Measurements from ENCODE around the gene PDCD2. TPM values are rescaled to one million over a fixed set of nuclear protein-coding genes. Genes with fewer than 3 reads are reported as not detected.

The PDCD2 gene
- total and polyA plus RNA-seq, 2 experiments from 2014 or later = 65.2 to 77.8 TPM

- no peak overlapping the region for H2AFZ ChIP-seq
- no peaks in the 10 kb centered on the region for H3K9me3 ChIP-seq (ENCODE audit: low read depth)
- DNase-seq (ENCODE audit: low spot score) = no peak
- peaks cover 4% of the 10 kb centered on the region for H3K4me1 ChIP-seq (ENCODE audit: insufficient read depth)
- H3K4me2 ChIP-seq = no peak overlapping the region
- TF ChIP-seq EZH2 (IDR thresholded peaks at IDR 0.05; ENCODE audit: borderline replicate concordance) (no peak), CTCF (IDR thresholded peaks at IDR 0.05; ENCODE audit: poor library complexity) (no peak), EZH2phosphoT487 (IDR thresholded peaks at IDR 0.05; ENCODE audit: low read depth, severe bottlenecking, unreplicated experiment) (no peak)
- WGBS (ENCODE audit: low lambda C conversion rate, missing lambda C conversion rate) = 94% methylated on average over 4 of the region's 4 CpGs
- no peaks in the 10 kb centered on the region for H3K36me3 ChIP-seq (replicated peaks; ENCODE audit: insufficient read depth, low read depth)
- H3K4me3 ChIP-seq = no peak overlapping the region
- H3K27me3 ChIP-seq = no peaks in the 10 kb centered on the region
- H3K79me2 ChIP-seq = peaks cover 36% of the 10 kb centered on the region
- no peaks in the 10 kb centered on the region for H3K9me2 ChIP-seq (replicated peaks; ENCODE audit: insufficient read depth)
- peaks cover 18% of the 10 kb centered on the region for H4K20me1 ChIP-seq (ENCODE audit: insufficient read depth, poor library complexity, severe bottlenecking)
- H3K27ac ChIP-seq = no peak overlapping the region
Measured at GRCh38 chr6:170537329-170537728, 47.1 kb downstream of the PDCD2 start.

- whole genome bisulfite sequencing (ENCODE audit: low lambda C conversion rate, missing lambda C conversion rate) = 86% methylated on average over 5 of the region's 5 CpGs
- no peak overlapping the region for H3K27ac ChIP-seq
Measured at GRCh38 chr6:170536671-170537070, 47.8 kb downstream of the PDCD2 start.

GRCh38 chr6:170535004-170535403 lies 49.4 kb downstream of the PDCD2 start:
- H3K4me3 ChIP-seq = no peak overlapping the region
- DNase-seq (ENCODE audit: low spot score) = peak; percentile 35
- H3K27ac ChIP-seq = peak overlapping the region; percentile 55
- TF ChIP-seq CTCF (IDR thresholded peaks at IDR 0.05; ENCODE audit: poor library complexity) = no peak
- TF ChIP-seq EZH2 (IDR thresholded peaks at IDR 0.05; ENCODE audit: borderline replicate concordance) = no peak
- H3K36me3 ChIP-seq (replicated peaks; ENCODE audit: insufficient read depth, low read depth) = no peaks in the 10 kb centered on the region
- H4K20me1 ChIP-seq (ENCODE audit: insufficient read depth, poor library complexity, severe bottlenecking) = peaks cover 18% of the 10 kb centered on the region
- H3K27me3 ChIP-seq = no peaks in the 10 kb centered on the region
- H3K4me2 ChIP-seq = no peak overlapping the region
- no peaks in the 10 kb centered on the region for H3K9me3 ChIP-seq (ENCODE audit: low read depth)
- H3K79me2 ChIP-seq = peaks cover 23% of the 10 kb centered on the region
- H3K9me2 ChIP-seq (replicated peaks; ENCODE audit: insufficient read depth) = no peaks in the 10 kb centered on the region
- H3K4me1 ChIP-seq (ENCODE audit: insufficient read depth) = peaks cover 4% of the 10 kb centered on the region
- H2AFZ ChIP-seq = no peak overlapping the region
- 89% methylated on average over 5 of the region's 5 CpGs for WGBS (ENCODE audit: low lambda C conversion rate, missing lambda C conversion rate)

More at GRCh38 chr6:170536671-170537070, 47.8 kb downstream of the PDCD2 start:
- DNase-seq (ENCODE audit: low spot score) = no peak
- Histone ChIP-seq H3K27me3 (no peaks in the 10 kb centered on the region), H3K4me2 (no peak overlapping the region), H3K9me2 (replicated peaks; ENCODE audit: insufficient read depth) (no peaks in the 10 kb centered on the region), H3K4me3 (no peak overlapping the region), H2AFZ (no peak overlapping the region), H3K9me3 (ENCODE audit: low read depth) (no peaks in the 10 kb centered on the region), H4K20me1 (ENCODE audit: insufficient read depth, poor library complexity, severe bottlenecking) (peaks cover 18% of the 10 kb centered on the region), H3K36me3 (replicated peaks; ENCODE audit: insufficient read depth, low read depth) (no peaks in the 10 kb centered on the region), H3K79me2 (peaks cover 34% of the 10 kb centered on the region), H3K4me1 (ENCODE audit: insufficient read depth) (peaks cover 4% of the 10 kb centered on the region)
- no peak for TF ChIP-seq CTCF (IDR thresholded peaks at IDR 0.05; ENCODE audit: poor library complexity)

GRCh38 chr6:170533792-170534191 lies 50.6 kb downstream of the PDCD2 start:
- Histone ChIP-seq H3K79me2 (peaks cover 15% of the 10 kb centered on the region), H3K27ac (peak overlapping the region; percentile 33), H4K20me1 (ENCODE audit: insufficient read depth, poor library complexity, severe bottlenecking) (peaks cover 11% of the 10 kb centered on the region), H3K4me3 (no peak overlapping the region), H3K9me3 (ENCODE audit: low read depth) (no peaks in the 10 kb centered on the region), H3K4me2 (no peak overlapping the region), H3K4me1 (ENCODE audit: insufficient read depth) (peaks cover 4% of the 10 kb centered on the region), H3K9me2 (replicated peaks; ENCODE audit: insufficient read depth) (no peaks in the 10 kb centered on the region), H2AFZ (no peak overlapping the region), H3K36me3 (replicated peaks; ENCODE audit: insufficient read depth, low read depth) (no peaks in the 10 kb centered on the region), H3K27me3 (no peaks in the 10 kb centered on the region)
- DNase-seq (ENCODE audit: low spot score) = no peak
- 84% methylated on average over 2 of the region's 2 CpGs for WGBS (ENCODE audit: low lambda C conversion rate, missing lambda C conversion rate)
- TF ChIP-seq EZH2phosphoT487 (IDR thresholded peaks at IDR 0.05; ENCODE audit: low read depth, severe bottlenecking, unreplicated experiment) (no peak), EZH2 (IDR thresholded peaks at IDR 0.05; ENCODE audit: borderline replicate concordance) (no peak), CTCF (IDR thresholded peaks at IDR 0.05; ENCODE audit: poor library complexity) (no peak)

All from hepatocyte (in vitro differentiated cells).